GM13977 (cell line): Measurements from ENCODE around the gene CHSY1.

Experiments used
- DNase-seq: peaks from one replicate; pipeline ENCODE4 v3.0.0; 2012; ENCODE audit warnings: low spot score
- CTCF ChIP-seq: IDR thresholded peaks from 2 replicates; pipeline ENCODE4 v1.5.1; 2012; ENCODE audit warnings: mild to moderate bottlenecking, control low read depth; ENCODE audit not compliant: insufficient read depth; ENCODE audit errors: extremely low read depth, missing control alignments
- in situ Hi-C: fragments of 300-500 bp; cut with MboI; formaldehyde crosslinking; loops from one replicate; pipeline ENCODE4 v1.12.0; 2022; ENCODE audit warnings: low sequenced_read_pairs, low pct_unique_long_range_greater_than_20kb, mixed read lengths, inconsistent platforms; ENCODE audit not compliant: unreplicated experiment

CHSY1 gene

GRCh38 chr15:101258238-101259144, 6.6 kb upstream of the CHSY1 start:
- peak; percentile 62 for DNase-seq
- TF ChIP-seq CTCF = peak; percentile 79
- in situ Hi-C loops = loop anchor here (10.0 to 25.0 kb wide), 3 partner anchors 164 to 646 kb away; partner anchors contain the start of genes ASB7, LINS1 and LRRK1

DNA sequence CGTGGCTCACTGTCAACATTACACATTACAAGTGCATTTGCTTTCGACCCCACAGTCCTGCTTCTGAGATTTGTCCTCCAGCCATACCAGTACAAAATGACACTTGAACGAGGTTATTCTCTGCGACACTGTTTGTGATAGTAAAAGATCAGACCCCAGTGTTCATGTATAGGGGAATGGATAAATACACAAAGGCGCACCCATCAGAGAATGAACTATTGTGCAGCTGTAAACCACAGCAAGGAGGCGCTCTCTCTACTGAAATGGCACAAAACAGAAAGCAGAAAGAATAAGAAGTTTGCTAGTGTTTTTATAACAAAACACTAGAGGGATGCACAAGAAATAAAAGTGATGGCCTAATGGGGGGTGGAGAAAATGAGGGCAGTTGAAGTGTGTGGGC, 4.9 kb upstream of the CHSY1 start:
- in situ Hi-C loops = loop anchor here (10.0 to 25.0 kb wide), 3 partner anchors 162 to 644 kb away; partner anchors contain the start of genes ASB7, LINS1 and LRRK1
- peak; percentile 52 for TF ChIP-seq CTCF
- no peak for DNase-seq

DNA sequence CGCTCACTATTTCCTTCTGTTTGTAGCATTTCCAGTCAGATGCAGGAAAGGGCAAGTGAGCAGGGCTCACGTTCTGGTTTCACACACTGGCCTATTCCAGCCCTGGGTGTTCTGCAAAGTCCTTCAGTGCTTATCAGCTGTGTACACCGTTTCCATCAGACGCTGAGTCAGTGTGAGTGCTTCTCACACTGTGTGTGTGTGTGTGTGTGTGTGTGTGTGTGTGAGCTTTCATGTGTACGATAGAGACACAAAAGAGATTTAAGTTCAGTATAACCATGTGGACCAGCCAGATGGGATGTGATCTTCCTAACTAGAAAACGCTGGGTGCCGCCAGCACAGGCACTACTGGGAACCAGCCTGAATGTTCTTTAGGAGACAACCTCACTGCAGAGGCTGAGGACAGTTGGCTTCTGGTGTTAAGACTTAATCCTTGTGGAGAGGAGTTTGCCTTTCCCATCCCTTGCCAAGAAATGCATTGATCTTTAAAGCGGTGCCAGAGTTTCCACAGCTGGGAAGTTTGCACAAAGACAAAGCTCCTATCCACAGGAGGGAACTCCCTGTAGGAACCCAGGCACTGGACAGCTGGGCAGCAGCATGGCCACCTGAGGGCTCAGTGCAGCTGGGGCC, 3.9 kb upstream of the CHSY1 start:
- in situ Hi-C loops = loop anchor here (10.0 to 25.0 kb wide), 3 partner anchors 161 to 643 kb away; partner anchors contain the start of genes ASB7, LINS1 and LRRK1
- DNase-seq = no peak
- no peak for TF ChIP-seq CTCF

DNA sequence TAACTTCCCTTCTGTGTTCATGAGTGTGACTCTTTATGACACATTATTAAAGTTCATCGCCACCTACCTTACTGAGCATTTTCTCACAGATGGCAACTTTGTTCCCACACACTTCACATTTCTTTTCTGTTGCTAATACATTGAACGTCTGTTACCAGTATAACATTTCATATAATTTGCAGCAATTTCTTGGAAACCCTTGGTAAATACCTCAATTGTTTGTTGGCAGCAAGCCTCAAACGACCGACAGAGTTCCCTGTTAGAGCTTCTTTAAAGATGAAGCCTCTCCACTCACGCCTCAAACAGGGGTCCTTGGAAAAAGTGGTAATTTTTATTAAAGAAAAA, 3.2 kb upstream of the CHSY1 start:
- DNase-seq = no peak
- TF ChIP-seq CTCF = no peak
- in situ Hi-C loops = loop anchor here (10.0 to 25.0 kb wide), 3 partner anchors 160 to 643 kb away; partner anchors contain the start of genes ASB7, LINS1 and LRRK1

- no peak for DNase-seq
- in situ Hi-C loops = loop anchor here (10.0 to 25.0 kb wide), 3 partner anchors 160 to 642 kb away; partner anchors contain the start of genes ASB7, LINS1 and LRRK1
- no peak for TF ChIP-seq CTCF
Measured at GRCh38 chr15:101254157-101255050, 2.6 kb upstream of the CHSY1 start.

DNA sequence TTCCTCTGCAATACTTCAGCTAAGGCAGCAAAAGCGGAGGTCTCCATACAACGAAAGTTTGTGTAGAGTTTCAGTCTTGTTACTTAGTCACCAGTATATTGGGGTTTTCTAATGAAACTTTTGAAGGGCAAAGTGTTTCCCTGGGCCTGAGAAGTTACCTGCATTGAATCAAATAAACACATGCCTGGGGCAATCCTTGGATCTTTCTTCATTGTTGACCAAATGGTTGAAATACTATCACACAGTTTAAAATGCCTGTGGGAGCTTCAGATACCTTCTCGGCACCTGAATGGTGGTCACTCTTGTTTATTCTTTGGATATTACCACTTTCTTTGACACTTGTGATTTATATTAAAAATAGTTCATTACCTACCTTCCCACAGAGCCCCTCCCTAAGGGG, 988 bp upstream of the CHSY1 start:
- in situ Hi-C loops = loop anchor here (10.0 to 25.0 kb wide), 3 partner anchors 158 to 641 kb away; partner anchors contain the start of genes ASB7, LINS1 and LRRK1
- DNase-seq = no peak
- no peak for TF ChIP-seq CTCF
